Stimulated activated CD8-positive, alpha-beta memory T cell treated with anti-CD3 and anti-CD28 coated beads, Interleukin-15, amount 100 ng/mL, for 48 hours (primary cell): ENCODE measurements around the gene KATNA1.
A peak's percentile ranks its signal among the peaks of the same experiment; 100 is the strongest.

Source experiments
- DNase-seq, 2 donors: peaks; one replicate each; pipeline ENCODE4 v3.0.0-alpha.2; 2020; ENCODE audit warnings: low read depth in 2 of 2

Gene KATNA1

DNA sequence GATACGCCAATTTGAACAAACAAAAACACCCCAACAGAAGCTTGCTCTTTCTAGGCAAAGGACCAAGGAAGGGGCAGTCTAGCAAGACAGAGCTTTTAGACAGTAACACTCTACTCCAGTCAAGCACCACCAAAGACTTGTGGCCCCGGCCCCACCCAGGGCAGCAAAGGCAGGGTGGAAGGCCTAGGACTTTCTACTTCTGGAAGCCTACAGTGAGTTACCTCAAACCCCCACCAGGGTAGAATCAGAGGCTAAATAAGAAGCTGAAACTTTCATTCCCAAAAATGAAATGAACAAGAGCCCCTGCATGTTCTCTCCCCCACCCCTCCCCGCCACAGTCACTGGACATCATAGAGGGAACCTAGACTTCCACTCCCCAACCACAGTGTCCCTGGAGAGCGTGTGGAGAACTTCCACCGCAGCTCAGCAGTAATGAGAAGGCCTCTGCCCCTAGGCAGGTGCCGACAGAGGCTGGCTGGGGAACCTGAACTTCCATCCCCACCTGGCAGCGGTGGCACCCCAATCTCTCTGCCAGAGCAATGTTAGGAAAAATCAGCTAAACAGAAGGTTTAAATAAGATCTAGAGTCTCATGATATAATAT is 40.0 kb downstream of the KATNA1 start:
- no peak for DNase-seq

- no peak for DNase-seq
Observed at GRCh38 chr6:149600508-149600907, 48.0 kb downstream of the KATNA1 start.

DNA sequence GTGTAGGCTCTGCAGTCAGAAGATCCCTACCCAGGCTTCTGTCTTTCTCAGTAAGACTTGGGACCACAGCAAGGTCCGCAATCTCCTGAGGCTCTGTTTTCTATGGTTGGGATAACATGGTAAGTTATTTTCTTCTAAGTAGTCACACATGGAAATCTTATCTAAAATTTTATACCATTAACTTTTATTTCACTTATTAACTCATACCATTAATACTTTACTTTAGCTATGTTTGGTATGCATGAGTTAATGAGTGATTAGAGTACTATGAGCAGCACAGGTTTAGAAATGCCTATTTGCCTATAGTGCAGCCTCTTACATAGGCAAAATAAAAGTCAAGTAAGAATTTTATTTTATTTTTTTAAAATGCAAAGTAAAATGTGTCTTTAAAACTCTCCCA is 55.1 kb downstream of the KATNA1 start:
- DNase-seq = no peak

DNA sequence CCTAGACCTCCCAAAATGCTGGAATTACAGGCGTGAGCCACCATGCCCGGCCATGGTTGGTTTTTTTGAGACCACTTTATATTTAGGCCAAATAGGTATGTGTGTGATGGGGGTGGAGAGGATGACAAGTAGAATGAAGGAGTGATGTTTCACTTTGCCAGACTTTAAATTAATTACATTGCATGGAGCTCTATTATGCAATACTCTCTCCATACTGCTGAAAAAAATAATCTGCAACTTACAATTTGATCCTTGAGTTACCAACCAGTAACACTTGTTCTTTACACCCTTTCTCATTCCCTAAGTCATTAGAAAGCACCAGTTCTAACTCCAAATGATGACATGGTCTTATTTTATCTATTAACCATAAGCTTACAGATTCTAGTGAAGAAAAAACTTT is 55.5 kb downstream of the KATNA1 start:
- DNase-seq = no peak

- DNase-seq = no peak
Observed at GRCh38 chr6:149586149-149586548, 62.4 kb downstream of the KATNA1 start.

- DNase-seq = no peak
Observed at GRCh38 chr6:149581349-149581748, 67.2 kb downstream of the KATNA1 start.

DNA sequence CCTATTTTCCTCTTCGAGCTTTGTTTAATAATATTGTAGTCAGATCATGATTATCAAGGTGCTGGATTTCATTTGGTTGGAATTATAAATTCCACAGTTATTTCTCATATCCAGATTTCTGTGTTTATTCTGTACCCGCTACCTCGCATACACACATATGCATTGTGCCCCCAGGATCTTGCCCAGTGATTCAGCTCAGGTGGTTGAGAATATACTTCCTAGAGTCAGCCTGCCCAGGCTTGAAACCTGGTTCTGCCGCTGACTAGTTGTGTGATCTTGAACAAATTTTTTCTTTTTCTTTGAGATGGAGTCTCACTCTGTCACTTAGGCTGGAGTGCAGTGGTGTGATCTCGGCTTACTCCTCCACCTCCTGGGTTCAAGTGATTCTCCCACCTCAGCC is 67.6 kb downstream of the KATNA1 start:
- no peak for DNase-seq

GRCh38 chr6:149567945-149568585 is 80.4 kb downstream of the KATNA1 start:
- no peak for DNase-seq

GRCh38 chr6:149567194-149567586 is 81.3 kb downstream of the KATNA1 start:
- no peak for DNase-seq

DNA sequence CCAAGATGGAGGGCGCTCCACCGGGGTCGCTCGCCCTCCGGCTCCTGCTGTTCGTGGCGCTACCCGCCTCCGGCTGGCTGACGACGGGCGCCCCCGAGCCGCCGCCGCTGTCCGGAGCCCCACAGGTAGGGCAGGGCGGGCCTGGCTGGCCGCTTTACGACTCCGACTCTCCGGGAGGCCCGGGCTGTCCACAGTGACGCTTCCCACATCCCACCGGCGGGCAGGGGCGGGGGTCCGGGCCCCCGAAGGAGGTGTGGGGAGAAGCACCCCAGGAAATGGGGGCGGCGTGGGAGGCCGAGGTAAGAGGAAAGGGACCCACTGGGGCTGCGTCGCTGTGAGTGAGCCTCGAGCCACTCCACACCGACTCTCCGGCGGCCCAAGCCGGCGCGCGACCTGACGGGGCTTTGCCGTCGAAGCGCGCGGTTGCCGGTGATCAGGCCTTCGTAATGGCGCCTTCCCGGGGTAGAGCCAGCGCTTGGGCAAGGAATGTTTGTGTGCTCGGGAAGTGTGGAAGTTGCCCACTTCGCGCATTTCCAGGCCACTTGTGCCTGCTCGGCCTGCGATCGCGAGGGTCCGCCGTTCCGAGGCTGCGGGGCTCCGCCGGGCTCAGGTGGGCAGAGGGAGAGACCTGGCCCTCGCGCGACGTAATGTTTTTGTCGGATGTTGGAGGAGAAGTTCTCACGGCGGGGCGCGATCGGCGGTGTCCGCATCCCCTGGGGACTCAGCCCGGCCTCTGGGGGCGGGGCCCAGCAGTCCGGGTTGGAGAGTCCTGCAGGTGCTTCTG is 81.9 kb downstream of the KATNA1 start:
- peak; percentile 22 to 24 for DNase-seq

GRCh38 chr6:149565527-149566409 is 82.7 kb downstream of the KATNA1 start, which contains the start of gene GINM1:
TSS of gene GINM1 (plus strand) at chr6:149566375. CDS start at chr6:149566415, 40 bp downstream.
- peak; percentile 90 to 93 for DNase-seq

DNA sequence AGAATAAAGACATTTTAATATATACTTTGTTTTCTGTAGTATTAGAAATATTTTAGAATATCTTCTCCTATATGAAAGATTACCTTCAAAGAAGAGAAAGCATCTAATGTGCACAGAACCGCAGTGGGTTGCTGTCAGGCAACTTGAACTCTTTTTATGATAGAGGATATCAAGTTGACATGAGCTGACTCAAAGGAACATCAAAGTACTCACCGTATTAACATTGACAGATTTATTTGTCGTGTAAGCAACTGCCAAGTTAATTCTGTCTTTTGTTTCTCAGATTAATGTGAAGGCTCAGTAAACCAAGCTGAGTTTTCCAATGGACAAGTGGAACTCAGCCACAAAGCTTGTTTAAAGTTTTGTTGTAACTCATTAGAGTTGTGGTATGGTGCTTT is 84.6 kb downstream of the KATNA1 start:
- DNase-seq = no peak

- no peak for DNase-seq
Observed at GRCh38 chr6:149563203-149563927, 85.1 kb downstream of the KATNA1 start.

DNA sequence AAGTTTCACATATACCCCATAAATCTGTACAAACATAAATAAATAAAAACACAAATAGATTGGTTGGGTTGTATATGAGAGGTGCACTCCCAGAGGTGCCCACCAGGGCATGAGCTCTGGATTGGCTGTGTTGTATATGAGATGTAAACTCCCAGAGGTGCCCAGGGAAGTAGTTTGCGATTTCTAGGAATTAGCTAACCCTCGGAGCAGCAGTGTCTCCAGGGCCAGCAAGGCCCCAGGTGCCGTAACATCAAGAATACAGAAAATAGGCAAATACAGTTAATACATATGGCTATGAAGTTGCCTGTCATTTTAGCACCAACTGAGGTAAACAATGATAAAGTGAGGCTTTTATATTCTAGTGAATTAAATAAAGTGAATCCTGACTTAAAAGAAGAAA is 87.8 kb downstream of the KATNA1 start:
- no peak for DNase-seq

- no peak for DNase-seq
Observed at GRCh38 chr6:149559389-149559788, 89.1 kb downstream of the KATNA1 start.

- no peak for DNase-seq
Observed at GRCh38 chr6:149558029-149558428, 90.5 kb downstream of the KATNA1 start.

- DNase-seq = no peak
Observed at GRCh38 chr6:149551920-149552319, 96.6 kb downstream of the KATNA1 start.

DNA sequence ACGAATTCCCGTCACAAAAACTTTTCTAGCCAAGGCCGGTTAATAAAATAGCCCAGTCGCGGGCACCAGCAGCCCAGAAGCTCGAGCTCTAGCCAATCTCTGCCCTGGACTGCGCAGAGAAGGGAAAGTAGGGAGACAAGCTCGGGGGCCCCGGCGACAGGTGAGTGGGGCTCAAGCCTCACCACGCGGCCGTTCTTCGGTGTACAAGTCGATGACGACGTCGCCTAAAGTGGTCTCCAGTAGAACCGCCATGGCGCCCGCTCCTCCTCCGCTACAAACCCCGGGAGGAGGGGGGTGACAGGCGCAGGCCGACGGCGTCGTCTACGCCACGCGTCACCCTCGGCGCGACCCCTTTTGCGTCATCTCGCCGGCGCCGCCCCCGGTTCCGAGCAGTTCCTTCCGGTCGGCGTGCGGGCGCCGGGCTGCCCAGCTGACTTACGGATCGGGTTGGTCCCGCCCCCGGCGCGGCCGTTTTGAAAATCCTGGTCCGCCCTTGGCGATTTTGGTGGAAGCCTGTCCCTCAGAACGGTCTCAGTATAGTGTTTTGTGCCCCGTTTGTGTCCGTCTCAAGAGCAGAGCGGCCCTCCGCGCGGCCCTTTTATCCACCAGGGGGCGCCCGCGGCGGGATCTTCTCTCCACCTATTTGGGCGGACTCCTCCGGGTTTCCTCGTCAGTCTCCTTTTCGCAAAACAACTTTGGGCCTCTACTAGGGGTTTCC is 102.6 kb downstream of the KATNA1 start, which contains the start of gene PPIL4:
Gene PPIL4 (minus strand): TSS at position 290 of the 718 bp plus-strand sequence. CDS start 38 bp downstream, at position 252.
- peak; percentile 95 for DNase-seq

- peak; percentile 15 to 22 for DNase-seq
Observed at GRCh38 chr6:149545258-149545753, 103.2 kb downstream of the KATNA1 start.
